Coronary artery (tissue), 2 donors: Measurements from ENCODE around the gene DHCR24.
"Not testable (repeated sequence)": the region's sequence is repeated elsewhere in the genome, so short reads cannot be mapped to it uniquely, and the experiment has no call there.

ENCODE experiments used
- DNase-seq: peaks from one replicate; pipeline ENCODE4 v3.0.0-alpha.2; 2017; ENCODE audit warnings: low spot score
- H3K27ac ChIP-seq, 2 donors: fragments of 200-600 bp; sonication (generic); one replicate each; pipeline ENCODE4 v1.5.1; 2016 to 2019
- H3K4me3 ChIP-seq: fragments of 200-600 bp; sonication (generic); 2 replicates; pipeline ENCODE4 v1.5.1; 2016; ENCODE audit warnings: mild to moderate bottlenecking, moderate library complexity
- TF ChIP-seq, protein P1 (sequence below): fragments of 200-600 bp; sonication (generic); IDR thresholded peaks from one replicate; pipeline ENCODE4 v1.5.1; 2019; ENCODE audit warnings: antibody characterized with exemption

DHCR24 gene

GRCh38 chr1:54885807-54886723 is 930 bp downstream of the DHCR24 start:
- no peak for DNase-seq
- H3K4me3 ChIP-seq, result peak overlapping the region; percentile 86
- TF ChIP-seq, protein P1, sequence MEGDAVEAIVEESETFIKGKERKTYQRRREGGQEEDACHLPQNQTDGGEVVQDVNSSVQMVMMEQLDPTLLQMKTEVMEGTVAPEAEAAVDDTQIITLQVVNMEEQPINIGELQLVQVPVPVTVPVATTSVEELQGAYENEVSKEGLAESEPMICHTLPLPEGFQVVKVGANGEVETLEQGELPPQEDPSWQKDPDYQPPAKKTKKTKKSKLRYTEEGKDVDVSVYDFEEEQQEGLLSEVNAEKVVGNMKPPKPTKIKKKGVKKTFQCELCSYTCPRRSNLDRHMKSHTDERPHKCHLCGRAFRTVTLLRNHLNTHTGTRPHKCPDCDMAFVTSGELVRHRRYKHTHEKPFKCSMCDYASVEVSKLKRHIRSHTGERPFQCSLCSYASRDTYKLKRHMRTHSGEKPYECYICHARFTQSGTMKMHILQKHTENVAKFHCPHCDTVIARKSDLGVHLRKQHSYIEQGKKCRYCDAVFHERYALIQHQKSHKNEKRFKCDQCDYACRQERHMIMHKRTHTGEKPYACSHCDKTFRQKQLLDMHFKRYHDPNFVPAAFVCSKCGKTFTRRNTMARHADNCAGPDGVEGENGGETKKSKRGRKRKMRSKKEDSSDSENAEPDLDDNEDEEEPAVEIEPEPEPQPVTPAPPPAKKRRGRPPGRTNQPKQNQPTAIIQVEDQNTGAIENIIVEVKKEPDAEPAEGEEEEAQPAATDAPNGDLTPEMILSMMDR, result no peak
- H3K27ac ChIP-seq, result no peak overlapping the region

GRCh38 chr1:54885237-54885679 is 1.7 kb downstream of the DHCR24 start:
- TF ChIP-seq, protein P1, result no peak
- Histone ChIP-seq H3K27ac (no peak overlapping the region), H3K4me3 (no peak overlapping the region)
- no peak for DNase-seq

- Histone ChIP-seq H3K4me3 (no peak overlapping the region), H3K27ac (no peak overlapping the region)
- TF ChIP-seq, protein P1, result no peak
- no peak for DNase-seq
These were observed 2.2 kb downstream of the DHCR24 start for GRCh38 chr1:54884768-54885167.

- H3K4me3 ChIP-seq, result no peak overlapping the region
- H3K27ac ChIP-seq, result peak overlapping the region in 1 of 2 donors; percentile 9
- no peak for DNase-seq
These were observed 2.8 kb downstream of the DHCR24 start for GRCh38 chr1:54884135-54884586.

DNA sequence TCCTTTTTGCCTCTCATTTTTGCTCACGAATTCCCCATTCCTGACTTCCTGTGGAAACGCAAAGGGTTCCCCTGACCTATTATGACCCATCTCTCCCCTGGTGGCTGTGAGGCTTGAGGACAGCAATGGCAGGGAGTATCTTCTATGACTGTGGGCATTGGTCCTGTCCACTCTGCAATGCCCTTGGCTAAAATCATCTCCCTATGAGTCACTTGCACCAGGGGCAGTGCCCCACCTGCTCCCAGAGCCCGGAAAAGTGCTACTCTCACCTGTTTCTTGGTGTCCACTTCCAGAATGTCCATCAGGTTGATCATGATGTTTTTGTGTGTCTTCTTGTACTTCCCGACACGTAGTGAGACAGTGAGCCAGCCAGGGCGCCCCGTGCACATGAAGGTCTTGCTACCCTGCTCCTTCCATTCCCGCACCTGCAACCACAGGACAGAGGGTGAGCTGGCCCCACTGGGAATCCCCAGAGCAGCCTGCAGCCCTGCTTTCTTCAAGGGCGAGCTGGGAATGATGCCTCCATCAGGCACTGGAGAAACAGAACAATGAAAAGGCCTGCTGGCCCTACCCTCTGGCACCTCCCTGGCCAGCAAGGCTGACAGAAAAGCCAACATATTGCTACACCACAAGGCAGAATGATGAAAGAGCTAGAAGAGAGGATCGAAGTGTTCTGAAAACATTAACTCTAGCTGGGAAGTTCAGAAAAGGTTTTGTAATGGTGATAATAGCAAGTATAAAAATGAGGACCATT is 3.5 kb downstream of the DHCR24 start:
- no peak overlapping the region for H3K4me3 ChIP-seq
- no peak for DNase-seq
- peak overlapping the region in 1 of 2 donors; percentile 9 for H3K27ac ChIP-seq
- TF ChIP-seq, protein P1, result no peak

More at GRCh38 chr1:54884135-54884586, 2.8 kb downstream of the DHCR24 start:
- TF ChIP-seq, protein P1, result no peak

DNA sequence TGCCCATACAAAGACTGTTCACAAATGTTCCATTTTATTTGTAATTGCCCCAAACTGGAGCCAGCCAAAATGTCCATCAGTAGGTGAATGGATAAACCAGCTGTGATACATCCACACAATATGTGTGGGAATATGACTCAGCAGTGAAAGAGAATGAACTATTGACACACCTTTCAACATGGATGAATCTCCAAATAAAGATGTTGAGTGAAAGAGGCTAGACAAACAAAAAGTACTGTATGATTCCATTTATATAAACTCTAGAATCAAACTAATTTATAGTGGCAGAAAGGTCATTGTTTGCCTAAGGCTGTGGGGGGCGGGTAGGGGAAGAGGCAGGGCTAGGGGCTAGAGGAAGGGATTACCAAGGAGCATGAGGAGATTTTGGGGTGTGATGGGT is 4.5 kb downstream of the DHCR24 start:
- DNase-seq, result no peak
- Histone ChIP-seq H3K4me3 (no peak overlapping the region), H3K27ac (no peak overlapping the region)
- TF ChIP-seq, protein P1, result no peak

- H3K4me3 ChIP-seq, result not testable (repeated sequence)
These were observed 5.4 kb downstream of the DHCR24 start for GRCh38 chr1:54881604-54882003.

More at GRCh38 chr1:54881604-54882003, 5.4 kb downstream of the DHCR24 start:
- DNase-seq, H3K27ac ChIP-seq: not testable (repeated sequence)
